Measurements from ENCODE around the gene IL21.

- TF ChIP-seq, protein P1, sequence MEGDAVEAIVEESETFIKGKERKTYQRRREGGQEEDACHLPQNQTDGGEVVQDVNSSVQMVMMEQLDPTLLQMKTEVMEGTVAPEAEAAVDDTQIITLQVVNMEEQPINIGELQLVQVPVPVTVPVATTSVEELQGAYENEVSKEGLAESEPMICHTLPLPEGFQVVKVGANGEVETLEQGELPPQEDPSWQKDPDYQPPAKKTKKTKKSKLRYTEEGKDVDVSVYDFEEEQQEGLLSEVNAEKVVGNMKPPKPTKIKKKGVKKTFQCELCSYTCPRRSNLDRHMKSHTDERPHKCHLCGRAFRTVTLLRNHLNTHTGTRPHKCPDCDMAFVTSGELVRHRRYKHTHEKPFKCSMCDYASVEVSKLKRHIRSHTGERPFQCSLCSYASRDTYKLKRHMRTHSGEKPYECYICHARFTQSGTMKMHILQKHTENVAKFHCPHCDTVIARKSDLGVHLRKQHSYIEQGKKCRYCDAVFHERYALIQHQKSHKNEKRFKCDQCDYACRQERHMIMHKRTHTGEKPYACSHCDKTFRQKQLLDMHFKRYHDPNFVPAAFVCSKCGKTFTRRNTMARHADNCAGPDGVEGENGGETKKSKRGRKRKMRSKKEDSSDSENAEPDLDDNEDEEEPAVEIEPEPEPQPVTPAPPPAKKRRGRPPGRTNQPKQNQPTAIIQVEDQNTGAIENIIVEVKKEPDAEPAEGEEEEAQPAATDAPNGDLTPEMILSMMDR (IDR thresholded peaks at IDR 0.05), result no peak
- TF ChIP-seq POLR2A (IDR thresholded peaks at IDR 0.05), result no peak
These were observed 37.0 kb downstream of the IL21 start for GRCh38 chr4:122583906-122584305.
